PFSK-1 (cell line): ENCODE data around the gene IKBKG.

Experiments
- FOXP2 ChIP-seq: optimal IDR thresholded peaks from 2 replicates; pipeline ENCODE3; 2011; ENCODE audit warnings: borderline replicate concordance, control low read depth, inconsistent platforms; ENCODE audit not compliant: insufficient read depth; ENCODE audit errors: extremely low read length, extremely low read depth
- POLR2AphosphoS5 ChIP-seq: IDR thresholded peaks from 2 replicates; pipeline ENCODE4 v1.6.1; 2012; ENCODE audit warnings: low read depth, mild to moderate bottlenecking, control low read depth, low read length, moderate library complexity
- SIN3A ChIP-seq: IDR thresholded peaks from 2 replicates; pipeline ENCODE4 v1.6.1; 2012; ENCODE audit warnings: mild to moderate bottlenecking, low read length, moderate library complexity, borderline replicate concordance; ENCODE audit not compliant: insufficient read depth
- TAF1 ChIP-seq: IDR thresholded peaks from 2 replicates; pipeline ENCODE4 v1.6.1; 2012; ENCODE audit warnings: low read length, control low read depth, borderline replicate concordance; ENCODE audit not compliant: insufficient read depth
- TF ChIP-seq, protein P1 (sequence below), 2 experiments: IDR thresholded peaks; 2 replicates each; pipeline versions ENCODE4 v1.6.1 to v1.8.0; 2011 to 2012; ENCODE audit warnings: low read depth in 2 of 2, low read length in 2 of 2, control low read depth in 1 of 2, inconsistent platforms in 1 of 2, mild to moderate bottlenecking in 1 of 2, moderate library complexity in 1 of 2; ENCODE audit not compliant: insufficient read depth in 1 of 2

IKBKG gene

DNA sequence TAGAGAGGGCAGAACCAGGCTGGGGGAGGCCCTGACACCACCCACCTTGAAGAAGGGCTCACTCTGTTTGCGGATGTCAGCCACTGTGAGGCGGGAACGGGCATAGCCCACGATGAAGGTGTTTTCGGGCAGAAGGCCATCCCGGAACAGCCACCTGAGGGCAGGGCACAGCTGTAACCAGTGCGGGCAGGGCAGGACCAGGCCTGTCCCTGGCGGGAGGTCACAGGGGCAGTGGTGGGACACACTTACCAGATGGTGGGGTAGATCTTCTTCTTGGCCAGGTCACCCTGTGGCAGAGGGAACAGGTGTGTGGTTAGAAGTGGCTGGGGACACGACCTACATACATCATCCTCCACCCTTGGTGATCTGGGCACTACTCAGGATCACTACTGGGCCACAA lies 11.5 kb upstream of the IKBKG start:
- no peak for TF ChIP-seq SIN3A
- TF ChIP-seq POLR2AphosphoS5: no peak
- TF ChIP-seq, protein P1, sequence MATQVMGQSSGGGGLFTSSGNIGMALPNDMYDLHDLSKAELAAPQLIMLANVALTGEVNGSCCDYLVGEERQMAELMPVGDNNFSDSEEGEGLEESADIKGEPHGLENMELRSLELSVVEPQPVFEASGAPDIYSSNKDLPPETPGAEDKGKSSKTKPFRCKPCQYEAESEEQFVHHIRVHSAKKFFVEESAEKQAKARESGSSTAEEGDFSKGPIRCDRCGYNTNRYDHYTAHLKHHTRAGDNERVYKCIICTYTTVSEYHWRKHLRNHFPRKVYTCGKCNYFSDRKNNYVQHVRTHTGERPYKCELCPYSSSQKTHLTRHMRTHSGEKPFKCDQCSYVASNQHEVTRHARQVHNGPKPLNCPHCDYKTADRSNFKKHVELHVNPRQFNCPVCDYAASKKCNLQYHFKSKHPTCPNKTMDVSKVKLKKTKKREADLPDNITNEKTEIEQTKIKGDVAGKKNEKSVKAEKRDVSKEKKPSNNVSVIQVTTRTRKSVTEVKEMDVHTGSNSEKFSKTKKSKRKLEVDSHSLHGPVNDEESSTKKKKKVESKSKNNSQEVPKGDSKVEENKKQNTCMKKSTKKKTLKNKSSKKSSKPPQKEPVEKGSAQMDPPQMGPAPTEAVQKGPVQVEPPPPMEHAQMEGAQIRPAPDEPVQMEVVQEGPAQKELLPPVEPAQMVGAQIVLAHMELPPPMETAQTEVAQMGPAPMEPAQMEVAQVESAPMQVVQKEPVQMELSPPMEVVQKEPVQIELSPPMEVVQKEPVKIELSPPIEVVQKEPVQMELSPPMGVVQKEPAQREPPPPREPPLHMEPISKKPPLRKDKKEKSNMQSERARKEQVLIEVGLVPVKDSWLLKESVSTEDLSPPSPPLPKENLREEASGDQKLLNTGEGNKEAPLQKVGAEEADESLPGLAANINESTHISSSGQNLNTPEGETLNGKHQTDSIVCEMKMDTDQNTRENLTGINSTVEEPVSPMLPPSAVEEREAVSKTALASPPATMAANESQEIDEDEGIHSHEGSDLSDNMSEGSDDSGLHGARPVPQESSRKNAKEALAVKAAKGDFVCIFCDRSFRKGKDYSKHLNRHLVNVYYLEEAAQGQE (IDR thresholded peaks at IDR 0.05; ENCODE audit: insufficient read depth in 1 of 2, low read depth in 2 of 2, low read length in 2 of 2): no peak
- no peak for TF ChIP-seq FOXP2
- no peak for TF ChIP-seq TAF1

DNA sequence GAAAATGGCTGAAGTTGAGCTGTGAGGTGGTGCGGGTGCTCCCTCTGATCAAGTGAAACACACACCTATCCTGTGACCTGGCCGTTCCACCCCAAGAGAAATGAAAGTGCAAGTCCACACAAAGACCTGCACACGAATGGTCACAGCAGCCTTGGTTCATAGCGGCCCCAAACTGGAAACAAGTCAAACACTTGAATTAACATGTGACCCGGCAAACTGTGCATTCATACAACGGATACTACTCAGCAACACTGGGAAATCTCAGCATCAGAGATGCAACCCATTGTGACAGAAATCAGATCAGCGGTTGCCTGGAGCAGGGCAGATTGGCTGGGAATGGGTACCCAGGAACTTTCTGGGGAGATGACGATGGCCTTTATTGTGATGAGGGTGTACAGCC lies 8.3 kb upstream of the IKBKG start:
- no peak for TF ChIP-seq POLR2AphosphoS5
- TF ChIP-seq TAF1: no peak
- TF ChIP-seq FOXP2: no peak
- TF ChIP-seq, protein P1 (IDR thresholded peaks at IDR 0.05; ENCODE audit: insufficient read depth in 1 of 2, low read depth in 2 of 2, low read length in 2 of 2): no peak
- TF ChIP-seq SIN3A: no peak

DNA sequence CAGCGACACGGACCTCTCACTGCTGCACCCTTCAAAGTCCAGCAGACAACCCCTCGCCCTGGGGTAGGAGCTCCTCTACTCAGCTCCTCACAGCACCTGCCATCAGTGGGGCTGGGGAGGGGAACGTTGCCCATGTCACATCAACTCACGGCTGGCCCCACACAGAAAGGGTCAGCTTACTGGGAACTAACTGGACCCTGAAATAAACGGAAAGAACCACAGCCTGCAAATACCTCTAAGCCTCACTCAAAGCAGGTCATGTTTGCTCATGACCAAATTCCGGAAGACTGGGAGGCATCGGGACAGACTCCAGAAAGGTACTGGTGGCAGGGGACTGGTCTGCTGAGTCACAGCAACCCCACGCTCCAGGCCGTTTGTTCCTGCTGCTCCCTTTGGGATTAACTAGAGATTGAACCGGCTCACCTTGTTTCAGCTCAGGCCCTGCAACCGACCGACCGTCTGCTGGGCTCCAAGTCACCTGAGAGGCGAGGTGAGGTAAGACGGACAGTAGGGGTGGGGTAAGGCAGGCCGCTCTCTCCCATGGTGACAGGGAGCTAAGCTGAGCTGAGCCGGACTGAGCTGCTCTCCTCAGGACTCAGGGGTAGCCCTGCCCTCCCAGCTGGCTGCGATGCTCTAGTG lies 6.4 kb upstream of the IKBKG start:
- TF ChIP-seq TAF1: no peak
- no peak for TF ChIP-seq SIN3A
- TF ChIP-seq POLR2AphosphoS5: no peak
- TF ChIP-seq FOXP2: no peak
- TF ChIP-seq, protein P1 (IDR thresholded peaks at IDR 0.05; ENCODE audit: insufficient read depth in 1 of 2, low read depth in 2 of 2, low read length in 2 of 2): no peak

DNA sequence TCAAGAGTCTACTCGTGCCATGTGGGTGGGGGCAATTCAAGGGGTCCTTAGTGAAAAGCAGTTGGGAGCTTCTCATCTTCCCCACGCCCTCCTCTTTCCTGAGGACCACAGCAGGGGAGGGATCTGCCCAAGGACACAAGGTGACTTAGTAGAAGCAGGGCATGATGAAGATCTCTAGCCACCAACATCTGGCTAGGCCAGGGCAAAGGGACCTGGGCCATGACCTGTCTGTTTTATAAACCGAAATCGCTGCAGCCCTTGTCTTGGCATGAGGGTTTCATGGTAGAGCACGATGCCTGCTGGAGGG lies 5.9 kb upstream of the IKBKG start:
- TF ChIP-seq SIN3A: no peak
- TF ChIP-seq, protein P1 (IDR thresholded peaks at IDR 0.05; ENCODE audit: insufficient read depth in 1 of 2, low read depth in 2 of 2, low read length in 2 of 2): no peak
- TF ChIP-seq POLR2AphosphoS5: no peak
- no peak for TF ChIP-seq FOXP2
- TF ChIP-seq TAF1: no peak
